Fibroblast of lung (primary cell): ENCODE data around the gene TMEM269.

Experiments used
- CTCF ChIP-seq, 2 donors: IDR thresholded peaks in 1 of 2; conservative IDR thresholded peaks in 1 of 2; 1 replicate in 1 of 2; 2 replicates in 1 of 2; pipeline ENCODE4 v1.5.1; 2011 to 2012; ENCODE audit warnings: low read length in 2 of 2, control low read depth in 1 of 2, inconsistent platforms in 1 of 2, low read depth in 1 of 2, mild to moderate bottlenecking in 1 of 2
- EZH2 ChIP-seq: IDR thresholded peaks from 2 replicates; pipeline ENCODE4 v1.5.1; 2012; ENCODE audit warnings: low read length, control low read depth, mild to moderate bottlenecking; ENCODE audit errors: missing control alignments

GRCh38 chr1:42777852-42778251, 6.9 kb upstream of the TMEM269 start:
- TF ChIP-seq CTCF (conservative IDR thresholded peaks at IDR 0.05 in 1 of 2, IDR thresholded peaks at IDR 0.05 in 1 of 2; ENCODE audit: low read depth in 1 of 2, low read length in 2 of 2) (peak; percentile 77 to 81), EZH2 (no peak)
